NCI-H2196 (cell line): ENCODE measurements around the gene C19orf25.
"Not testable (repeated sequence)": the region's sequence is repeated elsewhere in the genome, so short reads cannot be mapped to it uniquely, and the experiment has no call there.

ENCODE experiments used
- DNase-seq: peaks from one replicate; lab custom pipeline; 2025; ENCODE audit not compliant: unreplicated experiment; lab: John Stamatoyannopoulos, UW

Gene C19orf25

GRCh38 chr19:1481893-1482360 is 2.9 kb upstream of the C19orf25 start:
- no peak for DNase-seq

GRCh38 chr19:1481224-1481892 is 2.3 kb upstream of the C19orf25 start:
- no peak for DNase-seq

GRCh38 chr19:1477056-1477455 is 2.0 kb downstream of the C19orf25 start:
- DNase-seq, result not testable (repeated sequence)

GRCh38 chr19:1475751-1476437 is 3.1 kb downstream of the C19orf25 start:
- no peak for DNase-seq

- no peak for DNase-seq
These were observed 4.2 kb downstream of the C19orf25 start for GRCh38 chr19:1474765-1475351.

GRCh38 chr19:1474011-1474764 is 4.8 kb downstream of the C19orf25 start:
- no peak for DNase-seq

GRCh38 chr19:1473085-1473851 is 5.7 kb downstream of the C19orf25 start:
- no peak for DNase-seq

GRCh38 chr19:1472231-1473084 is 6.6 kb downstream of the C19orf25 start:
- no peak for DNase-seq

- DNase-seq, result no peak
These were observed 7.4 kb downstream of the C19orf25 start for GRCh38 chr19:1471515-1472160.

- DNase-seq, result peak; percentile 52
These were observed 8.0 kb downstream of the C19orf25 start for GRCh38 chr19:1471010-1471514.

- DNase-seq, result peak; percentile 68
These were observed 8.6 kb downstream of the C19orf25 start for GRCh38 chr19:1470305-1471009.

GRCh38 chr19:1470055-1470304 is 9.0 kb downstream of the C19orf25 start:
- DNase-seq, result no peak

- DNase-seq, result no peak
These were observed 9.6 kb downstream of the C19orf25 start for GRCh38 chr19:1469255-1470054.

GRCh38 chr19:1468821-1469254 is 10.2 kb downstream of the C19orf25 start:
- no peak for DNase-seq

GRCh38 chr19:1468274-1468820 is 10.7 kb downstream of the C19orf25 start:
- no peak for DNase-seq

- no peak for DNase-seq
These were observed 11.3 kb downstream of the C19orf25 start for GRCh38 chr19:1467490-1468273.

GRCh38 chr19:1467215-1467489 is 11.9 kb downstream of the C19orf25 start:
- DNase-seq, result no peak
